GM18507 (cell line): Measurements from ENCODE around the gene HJV.

Experiments used
- DNase-seq: peaks from one replicate; pipeline ENCODE4 v3.0.0; 2011; ENCODE audit warnings: low read depth; ENCODE audit not compliant: insufficient read length; ENCODE audit errors: extremely low spot score
- FAIRE-seq: peaks from 2 replicates; lab custom pipeline; 2011; peaks lifted over from hg19 to GRCh38; lab: Jason Lieb, UNC

The HJV gene

GRCh38 chr1:145979746-145980456 is 41.6 kb downstream of the HJV start:
- FAIRE-seq (peak; percentile 59), DNase-seq (no peak)

- FAIRE-seq (peak; percentile 98), DNase-seq (peak; percentile 69)
Observed at GRCh38 chr1:145978854-145979745, 42.4 kb downstream of the HJV start.

GRCh38 chr1:145978471-145978853 is 43.1 kb downstream of the HJV start:
- no peak for DNase-seq
- no peak for FAIRE-seq

GRCh38 chr1:145977486-145978470 is 43.8 kb downstream of the HJV start:
- peak; percentile 76 for FAIRE-seq
- DNase-seq, result peak; percentile 60

- FAIRE-seq (no peak), DNase-seq (no peak)
Observed at GRCh38 chr1:145977016-145977415, 44.5 kb downstream of the HJV start.

GRCh38 chr1:145975216-145975615 is 46.3 kb downstream of the HJV start:
- FAIRE-seq (no peak), DNase-seq (no peak)

GRCh38 chr1:145974721-145975120 is 46.8 kb downstream of the HJV start:
- no peak for FAIRE-seq
- no peak for DNase-seq

- no peak for FAIRE-seq
- no peak for DNase-seq
Observed at GRCh38 chr1:145972580-145972979, 49.0 kb downstream of the HJV start.
